Endothelial cell of umbilical vein (primary cell): ENCODE data around the gene SSR2.

ENCODE experiments used
- CTCF ChIP-seq, 2 donors: IDR thresholded peaks; 1 replicate in 1 of 2; 2 replicates in 1 of 2; pipeline ENCODE4 v1.5.1; 2011; ENCODE audit warnings: low read length in 2 of 2, mild to moderate bottlenecking in 2 of 2, moderate library complexity in 2 of 2, control low read depth in 1 of 2, inconsistent platforms in 1 of 2, low read depth in 1 of 2; ENCODE audit not compliant: insufficient read depth in 1 of 2; ENCODE audit errors: extremely low read depth in 1 of 2
- EZH2 ChIP-seq: IDR thresholded peaks from 2 replicates; pipeline ENCODE4 v1.6.1; 2012; ENCODE audit warnings: borderline replicate concordance, low read depth, mild to moderate bottlenecking, moderate library complexity, low read length, inconsistent platforms; ENCODE audit not compliant: severe bottlenecking
- FOS ChIP-seq: IDR thresholded peaks from 2 replicates; pipeline ENCODE4 v1.6.1; 2011; ENCODE audit warnings: mild to moderate bottlenecking, low read length, moderate library complexity, borderline replicate concordance; ENCODE audit not compliant: insufficient read depth
- GATA2 ChIP-seq: IDR thresholded peaks from 2 replicates; pipeline ENCODE4 v1.7.0; 2011; ENCODE audit warnings: low read depth, mild to moderate bottlenecking, moderate library complexity, mixed read lengths, low read length; ENCODE audit not compliant: insufficient read length, insufficient read depth
- JUN ChIP-seq: IDR thresholded peaks from 2 replicates; pipeline ENCODE4 v1.6.1; 2011; ENCODE audit warnings: borderline replicate concordance, low read depth; ENCODE audit not compliant: insufficient read length, insufficient read depth
- MAX ChIP-seq: IDR thresholded peaks from 2 replicates; pipeline ENCODE4 v1.6.1; 2011; ENCODE audit not compliant: insufficient read depth, insufficient read length
- POLR2A ChIP-seq: IDR thresholded peaks from 2 replicates; pipeline ENCODE4 v1.6.1; 2012; ENCODE audit warnings: low read depth, mild to moderate bottlenecking, control low read depth, low read length
- POLR2AphosphoS5 ChIP-seq: IDR thresholded peaks from 2 replicates; pipeline ENCODE4 v1.6.1; 2012; ENCODE audit warnings: low read depth, mild to moderate bottlenecking, control low read depth, low read length, moderate library complexity; ENCODE audit not compliant: insufficient read depth

GRCh38 chr1:156006666-156007376, 13.9 kb downstream of the SSR2 start:
- TF ChIP-seq CTCF (IDR thresholded peaks at IDR 0.05; ENCODE audit: extremely low read depth in 1 of 2, insufficient read depth in 1 of 2, low read depth in 1 of 2, low read length in 2 of 2), result no peak
- TF ChIP-seq FOS, result no peak
- TF ChIP-seq JUN, result no peak
- TF ChIP-seq GATA2, result no peak
- TF ChIP-seq EZH2, result no peak
- TF ChIP-seq POLR2AphosphoS5, result no peak
- TF ChIP-seq POLR2A, result no peak
- TF ChIP-seq MAX, result no peak
